ENCODE measurements around the gene FAM193B.
A peak's percentile ranks its signal among the peaks of the same experiment; 100 is the strongest.
"Not testable (repeated sequence)": the region's sequence is repeated elsewhere in the genome, so short reads cannot be mapped to it uniquely, and the experiment has no call there.

Gene FAM193B

GRCh38 chr5:177575488-177575887 lies 21.1 kb upstream of the FAM193B start:
- DNase-seq = no peak

GRCh38 chr5:177569894-177570293 lies 15.5 kb upstream of the FAM193B start:
- DNase-seq = no peak

GRCh38 chr5:177568326-177568725 lies 14.0 kb upstream of the FAM193B start:
- DNase-seq = no peak

DNA sequence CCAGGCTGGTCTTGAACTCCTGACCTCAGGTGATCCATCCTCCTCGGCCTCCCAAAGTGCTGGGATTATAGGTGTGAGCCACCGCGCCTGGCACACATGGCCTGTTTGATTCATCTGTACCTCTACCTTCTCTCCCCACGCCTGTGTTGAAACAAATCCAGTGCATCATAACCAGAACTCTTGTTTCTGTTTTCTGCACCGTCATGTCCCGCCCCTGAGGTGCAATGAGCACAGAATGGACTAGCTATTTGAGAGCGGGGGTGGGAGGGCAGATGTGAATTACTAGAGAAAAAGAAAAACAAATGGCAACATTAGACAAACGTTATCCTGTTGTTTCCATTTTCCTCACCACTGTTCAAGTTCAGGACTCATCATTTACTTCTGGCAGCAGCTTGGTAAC lies 10.7 kb upstream of the FAM193B start:
- no peak for DNase-seq

- not testable (repeated sequence) for DNase-seq
Observed at GRCh38 chr5:177559446-177559941, 5.1 kb upstream of the FAM193B start.

GRCh38 chr5:177557796-177558195 lies 3.4 kb upstream of the FAM193B start:
- no peak for DNase-seq

- no peak for DNase-seq
Observed at GRCh38 chr5:177557041-177557647, 2.8 kb upstream of the FAM193B start.

DNA sequence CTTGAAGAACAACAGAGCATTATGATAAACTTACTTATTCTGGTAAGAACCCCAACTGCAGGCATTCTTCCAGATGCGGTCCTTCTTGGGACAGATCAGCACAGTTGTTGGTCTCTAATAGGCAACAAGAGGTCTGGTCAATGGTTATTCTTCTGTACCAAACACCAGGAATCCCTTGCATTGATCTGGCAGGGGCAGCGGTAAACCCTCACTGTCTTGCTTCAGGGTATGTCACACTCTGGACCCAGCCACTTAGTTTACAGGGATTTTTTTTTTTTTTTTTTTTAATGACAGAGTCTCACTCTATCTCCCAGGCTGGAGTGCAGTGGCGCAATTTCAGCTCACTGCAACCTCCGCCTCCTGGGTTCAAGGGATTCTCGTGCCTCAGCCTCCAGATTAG lies 1.3 kb upstream of the FAM193B start:
- no peak for DNase-seq

DNA sequence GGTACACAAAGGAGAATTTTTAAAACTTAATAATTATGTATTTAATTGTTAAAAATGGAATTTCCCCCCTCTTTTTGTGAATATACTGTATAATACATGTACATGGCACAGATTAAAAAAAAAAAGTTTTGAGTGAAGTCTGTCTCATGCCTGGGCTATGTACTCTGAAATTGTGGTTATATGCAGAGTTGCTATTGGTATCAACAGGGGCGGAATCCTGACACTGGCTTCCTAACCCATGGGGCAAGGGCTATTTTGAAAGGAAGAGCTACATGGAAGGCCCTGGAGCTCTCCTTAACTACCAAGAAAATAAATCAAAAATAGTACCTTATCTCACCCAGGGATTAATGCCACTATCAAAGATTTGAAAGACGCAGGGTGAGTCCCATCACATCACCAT lies 865 bp upstream of the FAM193B start:
- no peak for DNase-seq

GRCh38 chr5:177553671-177554429 lies 513 bp downstream of the FAM193B start:
- DNase-seq = peak; percentile 18

- DNase-seq = no peak
Observed at GRCh38 chr5:177552839-177553455, 1.4 kb downstream of the FAM193B start.

- DNase-seq = no peak
Observed at GRCh38 chr5:177550122-177550521, 4.2 kb downstream of the FAM193B start.

GRCh38 chr5:177548495-177548894 lies 5.9 kb downstream of the FAM193B start:
- DNase-seq = no peak

GRCh38 chr5:177547736-177548135 lies 6.6 kb downstream of the FAM193B start:
- DNase-seq = no peak

DNA sequence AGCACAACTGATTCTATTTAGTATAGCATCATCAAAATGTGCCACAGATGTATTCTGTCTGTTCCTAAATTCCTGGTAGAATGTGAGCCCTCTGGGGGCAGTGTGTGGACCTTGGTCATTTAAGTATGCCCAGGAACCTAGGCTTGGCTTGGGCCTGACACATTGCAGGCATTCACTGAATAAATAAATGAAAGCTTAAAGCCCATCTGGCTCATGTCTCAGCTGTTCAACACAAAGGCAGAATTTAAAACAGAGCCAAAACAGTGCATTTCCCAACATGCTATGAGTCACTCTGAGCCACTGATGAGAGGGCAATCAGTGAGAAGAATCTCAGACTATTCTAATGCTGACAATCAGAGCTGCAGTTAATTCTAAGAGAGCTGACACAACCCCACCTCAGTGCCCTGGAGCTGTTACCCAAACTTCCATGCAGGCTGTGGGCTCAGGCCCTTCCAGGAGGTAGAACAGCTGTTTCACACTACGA lies 8.1 kb downstream of the FAM193B start:
- peak; percentile 23 for DNase-seq

DNA sequence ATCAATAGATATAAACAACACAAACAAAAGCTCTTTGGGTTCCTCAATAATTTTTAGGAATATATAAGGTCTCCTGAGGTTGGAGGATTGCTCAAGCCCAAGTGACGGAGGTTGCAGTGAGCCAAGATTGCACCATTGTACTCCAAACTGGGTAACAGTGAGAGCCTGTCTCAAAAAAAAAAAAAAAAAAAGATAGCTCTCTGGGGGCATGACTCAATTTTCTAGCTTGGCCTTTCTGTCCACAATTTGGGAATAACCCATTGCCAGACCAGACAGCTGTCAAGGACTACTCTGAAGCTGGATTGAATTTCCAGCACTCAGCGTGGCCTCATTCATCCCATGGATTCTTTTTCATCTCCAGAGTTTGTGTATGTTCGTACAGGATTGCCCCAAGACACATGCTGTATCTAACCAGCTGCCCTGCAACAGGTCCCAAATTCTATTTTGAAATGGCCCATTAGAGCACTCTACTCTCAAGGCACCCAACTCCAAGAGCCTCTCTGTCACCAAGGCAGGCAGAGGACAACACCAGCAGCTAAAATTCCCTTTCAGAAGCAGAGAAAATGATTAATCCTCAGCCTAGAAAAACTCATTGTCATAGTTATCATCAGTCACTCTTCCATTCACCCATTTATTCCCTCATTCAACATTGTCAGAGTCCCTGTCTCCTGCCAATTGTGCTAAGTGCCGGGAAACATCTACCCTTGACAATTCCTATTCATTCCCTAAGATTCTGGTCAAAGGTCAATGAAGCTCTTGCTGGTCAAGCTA lies 8.7 kb downstream of the FAM193B start:
- DNase-seq = peak; percentile 49

DNA sequence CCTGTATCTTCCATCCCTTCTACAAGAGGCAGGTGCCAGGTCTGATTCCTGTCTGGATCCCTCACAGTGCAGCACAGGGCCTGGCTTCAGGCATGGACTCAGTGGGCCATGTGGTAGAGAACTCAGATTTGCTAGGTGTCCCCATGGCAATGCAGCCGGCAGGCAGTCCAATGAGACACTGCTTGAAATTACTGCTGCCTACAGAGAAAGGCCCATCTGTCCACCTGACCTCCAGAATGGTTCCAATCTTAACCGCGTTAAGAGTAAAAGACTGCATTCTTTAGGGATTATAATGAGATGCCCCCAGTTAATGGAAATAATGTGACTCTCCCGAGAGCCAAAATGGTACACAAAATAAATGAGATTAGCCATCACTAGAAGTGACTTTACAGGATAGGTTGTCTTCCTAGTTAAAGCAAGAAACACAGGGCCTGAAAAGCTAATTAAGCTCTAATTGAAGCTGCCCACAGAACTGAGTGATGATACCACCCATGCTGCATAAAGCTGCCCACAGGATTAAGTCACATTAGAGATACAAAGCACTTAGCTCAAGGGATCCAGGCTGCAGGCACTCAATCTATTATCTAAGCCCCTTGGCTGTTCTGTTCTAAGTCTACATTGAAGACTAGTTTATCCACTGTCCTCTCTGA lies 11.4 kb downstream of the FAM193B start:
- no peak for DNase-seq

- DNase-seq = no peak
Observed at GRCh38 chr5:177540438-177540837, 13.9 kb downstream of the FAM193B start.

DNA sequence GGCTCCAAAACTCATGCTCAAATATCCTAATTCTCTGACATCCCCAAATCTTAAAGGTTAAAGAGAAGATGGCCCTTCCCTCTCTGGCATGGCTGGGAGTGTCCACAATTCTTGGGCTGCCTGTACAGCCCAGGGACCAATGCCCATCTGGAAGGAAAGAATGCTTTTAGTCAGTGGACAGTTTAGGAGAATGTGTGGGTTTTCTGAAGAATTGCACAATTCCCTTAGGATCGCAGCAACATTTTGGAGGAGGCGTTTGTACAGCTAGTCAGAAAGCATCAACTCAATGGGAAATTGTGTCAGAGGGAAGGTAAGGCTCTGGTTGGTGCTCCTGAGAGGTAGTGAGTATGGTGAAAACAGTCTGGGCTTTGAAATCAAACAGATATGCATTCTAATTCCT lies 15.0 kb downstream of the FAM193B start:
- no peak for DNase-seq

GRCh38 chr5:177538876-177539275 lies 15.5 kb downstream of the FAM193B start:
- DNase-seq = no peak

DNA sequence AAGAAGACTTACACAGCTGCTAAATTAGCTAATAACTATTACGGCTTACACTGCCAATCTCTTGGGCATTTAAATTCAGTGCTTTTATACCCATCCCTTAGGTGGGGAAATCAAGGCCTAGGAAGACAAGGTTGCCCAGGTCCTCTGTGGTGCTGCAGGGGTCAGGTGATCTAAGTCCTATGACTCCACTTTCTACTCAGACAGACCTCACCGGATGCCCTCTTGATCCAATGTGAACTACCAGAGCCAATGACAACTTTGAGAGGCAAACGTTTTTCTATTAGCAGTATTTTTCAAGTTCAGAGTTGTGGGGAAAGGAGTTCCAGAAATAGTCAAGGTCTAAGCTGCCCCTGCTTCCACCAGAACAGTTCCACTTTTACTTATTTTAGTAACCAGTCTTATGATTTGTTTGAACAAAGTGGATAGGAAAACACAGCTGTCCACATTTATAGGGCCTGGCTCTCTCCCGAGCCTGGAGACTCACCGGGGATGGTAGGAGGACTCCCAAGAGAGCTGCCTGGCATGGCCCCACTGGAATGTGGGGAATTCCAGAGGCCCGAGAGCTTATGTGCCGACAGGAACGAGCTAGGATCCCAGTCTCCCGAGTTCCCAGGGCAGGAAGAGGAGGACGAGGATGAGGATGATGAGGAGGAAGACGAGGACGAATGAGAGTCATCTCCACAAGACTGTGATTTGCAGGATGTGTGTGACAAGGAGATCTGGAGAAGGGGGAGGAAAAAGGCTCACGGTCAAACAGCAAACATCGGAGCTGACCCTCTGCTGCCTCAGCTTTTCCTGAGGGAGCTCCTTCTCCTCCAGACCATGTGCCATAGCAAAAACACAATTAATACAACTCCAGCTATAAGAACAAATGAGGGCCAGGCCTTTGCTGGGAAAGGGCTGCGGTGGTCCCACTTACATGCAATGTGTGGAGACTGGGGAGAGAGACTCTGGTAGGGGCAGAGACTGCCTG lies 16.7 kb downstream of the FAM193B start:
- no peak for DNase-seq
